ENCODE measurements around the gene CDK11B. TPM values are rescaled to one million over a fixed set of nuclear protein-coding genes. Genes with fewer than 3 reads are reported as not detected.

The CDK11B gene
- total RNA-seq, 1 donor from 2014 or later, result 12.2 TPM

- DNase-seq, result no peak
Observed at GRCh38 chr1:1627261-1627828, 31.5 kb downstream of the CDK11B start.

- DNase-seq, result no peak
Observed at GRCh38 chr1:1626207-1627141, 32.3 kb downstream of the CDK11B start.

- DNase-seq, result no peak
Observed at GRCh38 chr1:1625824-1626206, 33.0 kb downstream of the CDK11B start.

- DNase-seq, result no peak
Observed at GRCh38 chr1:1625404-1625775, 33.4 kb downstream of the CDK11B start.

- DNase-seq, result peak; percentile 29
Observed at GRCh38 chr1:1624443-1625403, 34.1 kb downstream of the CDK11B start.

- DNase-seq, result no peak
Observed at GRCh38 chr1:1623631-1624442, 35.0 kb downstream of the CDK11B start.

GRCh38 chr1:1623181-1623630, 35.6 kb downstream of the CDK11B start:
- no peak for DNase-seq

- DNase-seq, result no peak
Observed at GRCh38 chr1:1622788-1623094, 36.1 kb downstream of the CDK11B start.

GRCh38 chr1:1622010-1622787, 36.6 kb downstream of the CDK11B start:
- no peak for DNase-seq

GRCh38 chr1:1621173-1622009, 37.4 kb downstream of the CDK11B start:
- DNase-seq, result no peak

GRCh38 chr1:1620433-1621139, 38.2 kb downstream of the CDK11B start:
- peak; percentile 48 for DNase-seq

- no peak for DNase-seq
Observed at GRCh38 chr1:1619917-1620361, 38.9 kb downstream of the CDK11B start.

- no peak for DNase-seq
Observed at GRCh38 chr1:1618396-1619068, 40.3 kb downstream of the CDK11B start.

GRCh38 chr1:1617925-1618324, 40.9 kb downstream of the CDK11B start:
- DNase-seq, result no peak

GRCh38 chr1:1617516-1617915, 41.3 kb downstream of the CDK11B start:
- DNase-seq, result no peak

GRCh38 chr1:1616838-1617237, 42.0 kb downstream of the CDK11B start:
- no peak for DNase-seq

GRCh38 chr1:1616045-1616790, 42.6 kb downstream of the CDK11B start:
- DNase-seq, result peak; percentile 35

Measured in tongue (tissue), 2 donors.